Panc1 (cell line): ENCODE measurements around the gene RASGEF1C. TPM values are rescaled to one million over a fixed set of nuclear protein-coding genes. Genes with fewer than 3 reads are reported as not detected.

Experiments used
- ATAC-seq: fragments of 200-7000 bp; cut with Tn5 transposase; 2 replicates; pipeline ENCODE4 v1.9.1; 2020; ENCODE audit warnings: mild to moderate bottlenecking, moderate library complexity
- BruUV-seq: library from RNA; stranded (reverse); fragments of 400-500 nt; replicated peaks from 2 replicates; lab custom pipeline; 2021; lab: Mats Ljungman, UMichigan
- CTCF ChIA-PET: fragments of 300-600 bp; sonication (Branson Sonifier 250); formaldehyde crosslinking; loops from one replicate; lab custom pipeline; 2022; ENCODE audit warnings: antibody characterized with exemption; lab: Charles Lee
- POLR2A ChIA-PET: fragments of 300-600 bp; sonication (Branson Sonifier 250); formaldehyde crosslinking; loops from one replicate; lab custom pipeline; 2022; ENCODE audit warnings: antibody characterized with exemption; lab: Charles Lee
- DNase-seq: peaks from one replicate; pipeline ENCODE4 v3.0.0-alpha.2; 2010; ENCODE audit warnings: low read depth, low spot score
- H3K27ac ChIP-seq: 2 replicates; pipeline ENCODE4 v1.5.1; 2011; ENCODE audit warnings: mild to moderate bottlenecking, low read length, inconsistent platforms
- H3K27me3 ChIP-seq: fragments of 200-500 bp; sonication (Bioruptor generic); 2 replicates; pipeline ENCODE4 v1.6.0; 2014; ENCODE audit warnings: low read length, inconsistent platforms; ENCODE audit not compliant: control insufficient read depth, insufficient read depth
- H3K36me3 ChIP-seq: fragments of 200-500 bp; sonication (Bioruptor generic); 2 replicates; pipeline ENCODE4 v1.5.1; 2014; ENCODE audit warnings: inconsistent platforms, mild to moderate bottlenecking, low read length, moderate library complexity; ENCODE audit not compliant: control insufficient read depth, insufficient read depth
- H3K4me1 ChIP-seq: 2 replicates; pipeline ENCODE4 v1.5.1; 2011; ENCODE audit warnings: inconsistent platforms, mild to moderate bottlenecking, low read length, moderate library complexity; ENCODE audit not compliant: control insufficient read depth, insufficient read depth
- H3K4me3 ChIP-seq, 2 experiments: 2 replicates each; pipeline ENCODE4 v1.5.1; 2011 to 2012; ENCODE audit warnings: low read depth in 2 of 2, low read length in 2 of 2, mild to moderate bottlenecking in 2 of 2, inconsistent platforms in 1 of 2, moderate library complexity in 1 of 2
- H3K9me3 ChIP-seq: fragments of 200-500 bp; sonication (Bioruptor generic); 2 replicates; pipeline ENCODE4 v1.5.1; 2014; ENCODE audit warnings: low read depth, mild to moderate bottlenecking, inconsistent platforms, low read length, moderate library complexity; ENCODE audit not compliant: control insufficient read depth, insufficient read depth
- CTCF ChIP-seq: fragments of 450-650 bp; IDR thresholded peaks from 2 replicates; pipeline ENCODE4 v1.5.1; 2017; ENCODE audit warnings: mild to moderate bottlenecking
- POLR2AphosphoS5 ChIP-seq: IDR thresholded peaks from 2 replicates; pipeline ENCODE4 v1.6.1; 2012; ENCODE audit warnings: mild to moderate bottlenecking, low read depth, low read length, moderate library complexity
- REST ChIP-seq, 2 experiments: IDR thresholded peaks; 2 replicates each; pipeline ENCODE4 v1.6.1; 2011 to 2012; ENCODE audit warnings: low read depth in 2 of 2, control low read depth in 1 of 2, low read length in 1 of 2, mild to moderate bottlenecking in 1 of 2, moderate library complexity in 1 of 2; ENCODE audit not compliant: insufficient read depth in 1 of 2
- SIN3A ChIP-seq: IDR thresholded peaks from 2 replicates; pipeline ENCODE4 v1.6.1; 2012; ENCODE audit warnings: low read depth, mild to moderate bottlenecking, low read length, moderate library complexity, borderline replicate concordance; ENCODE audit not compliant: insufficient read depth
- TCF7L2 ChIP-seq: IDR thresholded peaks from 2 replicates; pipeline ENCODE4 v1.6.1; 2011; ENCODE audit warnings: mild to moderate bottlenecking, low read depth, low read length, inconsistent platforms
- in situ Hi-C: cut with HindIII; loops from 2 replicates; pipeline ENCODE4 v1.10.0; 2016; ENCODE audit warnings: low sequenced_read_pairs, low pct_unique_long_range_greater_than_20kb
- intact Hi-C: fragments of 100-400 bp; cut with micrococcal nuclease; formaldehyde crosslinking; loops from one replicate; pipeline ENCODE4 v1.10.0; 2022; ENCODE audit not compliant: unreplicated experiment
- total RNA-seq: library from RNA; stranded (reverse); gene quantifications from one replicate; pipeline ENCODE4 v1.2.1, GENCODE V29; 2021; ENCODE audit not compliant: unreplicated experiment

The RASGEF1C gene
- total RNA-seq, 1 experiment from 2014 or later = 0.49 TPM

DNA sequence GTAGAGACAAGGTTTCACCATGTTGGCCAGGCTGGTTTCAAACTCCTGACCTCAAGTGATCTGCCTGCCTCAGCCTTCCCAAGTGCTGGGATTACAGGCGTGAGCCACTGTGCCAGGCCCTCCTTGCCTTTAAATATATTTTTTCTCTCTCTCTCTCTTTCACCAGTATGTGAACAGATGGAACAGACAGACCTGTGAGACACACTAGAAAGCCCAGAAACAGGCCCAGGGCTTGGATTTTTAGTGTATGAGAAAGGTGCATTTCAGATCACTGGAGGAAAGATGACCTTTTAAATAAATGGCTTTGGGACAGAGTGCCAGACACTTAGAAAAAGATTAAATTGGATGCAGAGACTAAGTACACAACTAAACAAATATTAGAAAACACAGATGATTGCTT is 3.1 kb downstream of the RASGEF1C start:
- no peak overlapping the region for H3K4me3 ChIP-seq
- intact Hi-C loops (loop anchor here (5.0 to 10.0 kb wide), 2 partner anchors 79 to 119 kb away; no protein-coding TSS in a partner anchor), in situ Hi-C loops (no loop called here)
- BruUV-seq = no TSS peak
- H3K27ac ChIP-seq = no peak overlapping the region
- TF ChIP-seq SIN3A (no peak), POLR2AphosphoS5 (no peak), CTCF (no peak), TCF7L2 (no peak), REST (IDR thresholded peaks at IDR 0.05; ENCODE audit: insufficient read depth in 1 of 2, low read depth in 2 of 2, low read length in 1 of 2) (no peak)
- no peaks in the 10 kb centered on the region for H3K9me3 ChIP-seq
- CTCF ChIA-PET = no interaction called here
- no peaks in the 10 kb centered on the region for H3K36me3 ChIP-seq
- POLR2A ChIA-PET = no interaction called here
- no peaks in the 10 kb centered on the region for H3K27me3 ChIP-seq
- no peak for DNase-seq
- peaks cover 6% of the 10 kb centered on the region for H3K4me1 ChIP-seq
- no peak for ATAC-seq

GRCh38 chr5:180204276-180204819 is 4.7 kb downstream of the RASGEF1C start:
- TF ChIP-seq SIN3A (no peak), TCF7L2 (no peak), POLR2AphosphoS5 (no peak), REST (IDR thresholded peaks at IDR 0.05; ENCODE audit: insufficient read depth in 1 of 2, low read depth in 2 of 2, low read length in 1 of 2) (no peak), CTCF (no peak)
- Histone ChIP-seq H3K4me3 (no peak overlapping the region), H3K27ac (no peak overlapping the region), H3K27me3 (no peaks in the 10 kb centered on the region), H3K4me1 (peaks cover 3% of the 10 kb centered on the region), H3K36me3 (no peaks in the 10 kb centered on the region), H3K9me3 (no peaks in the 10 kb centered on the region)
- POLR2A ChIA-PET = no interaction called here
- no peak for DNase-seq
- no peak for ATAC-seq
- intact Hi-C loops (loop anchor here (10.0 kb wide), 1 partner anchor 120 kb away; no protein-coding TSS in a partner anchor), in situ Hi-C loops (no loop called here)
- BruUV-seq = no TSS peak
- CTCF ChIA-PET = no interaction called here
